ENCODE results near the gene KCNE3. TPM values are rescaled to one million over a fixed set of nuclear protein-coding genes. Genes with fewer than 3 reads are reported as not detected.
A peak's percentile ranks its signal among the peaks of the same experiment; 100 is the strongest.

Gene KCNE3
- total and polyA plus RNA-seq, 2 of the 13 experiments (the other 11 are each of a cell fraction or from before 2014, with no cell fraction given) = 0.33 to 2.2 TPM

DNA sequence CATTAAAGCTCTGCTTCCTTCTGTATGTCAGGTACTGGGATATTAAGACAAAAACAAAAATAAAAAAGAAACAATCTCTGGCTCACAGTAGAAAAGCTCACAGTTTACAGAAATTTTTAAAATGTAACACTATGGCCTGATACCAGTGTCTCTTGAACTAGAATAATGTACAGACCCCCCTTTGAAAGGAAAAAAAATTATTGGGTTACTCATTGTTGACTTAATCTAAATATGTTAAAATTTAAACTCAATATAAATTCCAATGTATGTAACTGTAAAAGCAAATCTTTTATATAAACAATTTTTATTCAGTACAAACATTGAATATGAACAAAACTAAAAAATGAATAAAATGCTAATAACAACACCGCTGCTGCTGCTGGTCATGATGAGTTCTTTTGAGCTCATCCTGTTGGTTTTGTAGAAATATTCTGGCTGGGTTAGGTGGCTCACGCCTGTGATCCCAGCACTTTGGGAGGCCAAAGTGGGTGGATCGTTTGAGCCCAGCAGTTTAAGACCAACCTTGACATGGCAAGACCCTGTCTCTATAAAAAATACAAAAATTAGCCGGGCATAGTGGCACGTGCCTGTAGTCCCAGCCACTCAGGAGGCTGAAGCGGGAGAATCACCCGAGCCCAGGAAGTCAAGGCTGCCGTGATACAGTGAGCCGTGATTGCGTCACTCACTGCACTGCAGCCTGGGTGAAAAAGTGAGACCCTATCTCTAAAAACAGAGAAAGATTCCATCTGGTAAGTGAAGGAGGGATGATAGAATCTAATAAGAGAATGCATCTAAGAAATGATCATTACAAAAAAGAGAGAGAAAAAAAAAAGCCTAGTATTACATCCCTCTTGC, 11.8 kb upstream of the KCNE3 start (continued):
- TF ChIP-seq, protein P1, sequence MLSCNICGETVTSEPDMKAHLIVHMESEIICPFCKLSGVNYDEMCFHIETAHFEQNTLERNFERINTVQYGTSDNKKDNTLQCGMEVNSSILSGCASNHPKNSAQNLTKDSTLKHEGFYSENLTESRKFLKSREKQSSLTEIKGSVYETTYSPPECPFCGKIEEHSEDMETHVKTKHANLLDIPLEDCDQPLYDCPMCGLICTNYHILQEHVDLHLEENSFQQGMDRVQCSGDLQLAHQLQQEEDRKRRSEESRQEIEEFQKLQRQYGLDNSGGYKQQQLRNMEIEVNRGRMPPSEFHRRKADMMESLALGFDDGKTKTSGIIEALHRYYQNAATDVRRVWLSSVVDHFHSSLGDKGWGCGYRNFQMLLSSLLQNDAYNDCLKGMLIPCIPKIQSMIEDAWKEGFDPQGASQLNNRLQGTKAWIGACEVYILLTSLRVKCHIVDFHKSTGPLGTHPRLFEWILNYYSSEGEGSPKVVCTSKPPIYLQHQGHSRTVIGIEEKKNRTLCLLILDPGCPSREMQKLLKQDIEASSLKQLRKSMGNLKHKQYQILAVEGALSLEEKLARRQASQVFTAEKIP (CRISPR knock-in tag; IDR thresholded peaks at IDR 0.05; ENCODE audit: borderline replicate concordance) = no peak
- TF ChIP-seq, protein P2, sequence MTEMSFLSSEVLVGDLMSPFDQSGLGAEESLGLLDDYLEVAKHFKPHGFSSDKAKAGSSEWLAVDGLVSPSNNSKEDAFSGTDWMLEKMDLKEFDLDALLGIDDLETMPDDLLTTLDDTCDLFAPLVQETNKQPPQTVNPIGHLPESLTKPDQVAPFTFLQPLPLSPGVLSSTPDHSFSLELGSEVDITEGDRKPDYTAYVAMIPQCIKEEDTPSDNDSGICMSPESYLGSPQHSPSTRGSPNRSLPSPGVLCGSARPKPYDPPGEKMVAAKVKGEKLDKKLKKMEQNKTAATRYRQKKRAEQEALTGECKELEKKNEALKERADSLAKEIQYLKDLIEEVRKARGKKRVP (CRISPR knock-in tag; IDR thresholded peaks at IDR 0.05) = peak in 1 of 2 experiments; percentile 85; a peak in 2 of 4 replicates
- TF ChIP-seq THAP11 (CRISPR knock-in tag; IDR thresholded peaks at IDR 0.05) (0 out of 2 replicates have a peak, but pooled peaks have one; percentile 16), ZKSCAN1 (IDR thresholded peaks at IDR 0.05; ENCODE audit: low read length) (no peak), HMGA1 (CRISPR knock-in tag; conservative IDR thresholded peaks at IDR 0.05) (no peak), BHLHE40 (IDR thresholded peaks at IDR 0.05; ENCODE audit: low read length) (peak; percentile 21; the same call in 1 of the 2 replicates)

DNA sequence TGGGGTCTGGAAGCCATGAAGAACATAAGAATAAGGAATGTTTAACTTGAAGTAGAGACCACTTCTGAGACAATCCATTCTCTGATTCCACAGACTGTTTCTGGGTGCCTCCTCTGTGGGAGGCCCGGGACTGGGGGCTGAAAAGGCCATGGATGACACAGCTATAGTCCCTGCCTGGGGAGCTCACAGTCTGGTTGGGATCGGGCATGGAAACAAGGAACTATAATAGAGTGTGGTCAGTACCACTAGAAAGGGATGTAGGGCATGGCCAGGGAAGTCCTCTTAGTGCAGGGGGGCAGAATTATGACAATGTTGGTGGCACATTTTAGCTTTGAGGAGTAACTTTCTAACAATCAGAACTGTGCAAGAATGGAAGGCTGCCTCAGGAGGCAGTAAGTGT, 9.2 kb upstream of the KCNE3 start:
- Histone ChIP-seq H3K9me3 (ENCODE audit: low read length) (no peaks in the 10 kb centered on the region), H3K9ac (ENCODE audit: insufficient read depth, low read depth, low read length) (no peak overlapping the region), H3K36me3 (replicated peaks in 1 of 2; ENCODE audit: control insufficient read depth in 1 of 2, insufficient read depth in 2 of 2, low read length in 2 of 2) (no peaks in the 10 kb centered on the region), H2AFZ (ENCODE audit: low read length) (no peak overlapping the region), H3K4me1 (ENCODE audit: insufficient read depth, low read length) (peaks cover 33% of the 10 kb centered on the region), H3K4me3 (replicated peaks in 1 of 3; ENCODE audit: insufficient read depth in 1 of 3, low read depth in 2 of 3, low read length in 3 of 3) (no peak overlapping the region), H3K27me3 (ENCODE audit: control insufficient read depth in 1 of 2, insufficient read depth in 2 of 2, low read length in 2 of 2) (0 out of 5 replicates have a peak, but pooled peaks cover 0 to 1% of the 10 kb centered on the region in 2 experiments), H3K79me2 (ENCODE audit: insufficient read depth, low read length) (no peaks in the 10 kb centered on the region), H4K20me1 (ENCODE audit: insufficient read depth, low read length) (no peaks in the 10 kb centered on the region), H3K4me2 (ENCODE audit: low read depth, low read length) (no peak overlapping the region), H3K27ac (ENCODE audit: extremely low read length, insufficient read depth, low read length) (no peak overlapping the region)
- no peak for TF ChIP-seq ZFP36 (IDR thresholded peaks at IDR 0.05; ENCODE audit: borderline replicate concordance, low read depth, low read length, partially characterized antibody)
- POLR2A ChIA-PET = no interaction called here
- in situ Hi-C loops (cut with HindIII; ENCODE audit: extremely low pct_ligation_motif_present, low pct_unique_long_range_greater_than_20kb) = no loop called here
- DNase-seq (ENCODE audit: low spot score) (no peak), ATAC-seq (no peak), FAIRE-seq (no peak)
- no TSS peak for BruUV-seq (replicated peaks)
- 47% methylated on average over 2 of the region's 2 CpGs for WGBS (ENCODE audit: low lambda C conversion rate)
- CTCF ChIA-PET (ENCODE audit: low intra/inter-chr PET ratio, low total read pairs) = no interaction called here
- intact Hi-C loops (cut with micrococcal nuclease; ENCODE audit: unreplicated experiment) = no loop called here

All from HepG2 (cell line).